Panc1 (cell line): ENCODE data around the gene SUMF1. TPM values are rescaled to one million over a fixed set of nuclear protein-coding genes. Genes with fewer than 3 reads are reported as not detected.

Experiments
- ATAC-seq: fragments of 200-7000 bp; cut with Tn5 transposase; 2 replicates; pipeline ENCODE4 v1.9.1; 2020; ENCODE audit warnings: mild to moderate bottlenecking, moderate library complexity
- BruUV-seq: library from RNA; stranded (reverse); fragments of 400-500 nt; replicated peaks from 2 replicates; lab custom pipeline; 2021; lab: Mats Ljungman, UMichigan
- CTCF ChIA-PET: fragments of 300-600 bp; sonication (Branson Sonifier 250); formaldehyde crosslinking; loops from one replicate; lab custom pipeline; 2022; ENCODE audit warnings: antibody characterized with exemption; lab: Charles Lee
- POLR2A ChIA-PET: fragments of 300-600 bp; sonication (Branson Sonifier 250); formaldehyde crosslinking; loops from one replicate; lab custom pipeline; 2022; ENCODE audit warnings: antibody characterized with exemption; lab: Charles Lee
- DNase-seq: peaks from one replicate; pipeline ENCODE4 v3.0.0-alpha.2; 2010; ENCODE audit warnings: low read depth, low spot score
- H3K27ac ChIP-seq: 2 replicates; pipeline ENCODE4 v1.5.1; 2011; ENCODE audit warnings: mild to moderate bottlenecking, low read length, inconsistent platforms
- H3K27me3 ChIP-seq: fragments of 200-500 bp; sonication (Bioruptor generic); 2 replicates; pipeline ENCODE4 v1.6.0; 2014; ENCODE audit warnings: low read length, inconsistent platforms; ENCODE audit not compliant: control insufficient read depth, insufficient read depth
- H3K36me3 ChIP-seq: fragments of 200-500 bp; sonication (Bioruptor generic); 2 replicates; pipeline ENCODE4 v1.5.1; 2014; ENCODE audit warnings: inconsistent platforms, mild to moderate bottlenecking, low read length, moderate library complexity; ENCODE audit not compliant: control insufficient read depth, insufficient read depth
- H3K4me1 ChIP-seq: 2 replicates; pipeline ENCODE4 v1.5.1; 2011; ENCODE audit warnings: inconsistent platforms, mild to moderate bottlenecking, low read length, moderate library complexity; ENCODE audit not compliant: control insufficient read depth, insufficient read depth
- H3K4me3 ChIP-seq, 2 experiments: 2 replicates each; pipeline ENCODE4 v1.5.1; 2011 to 2012; ENCODE audit warnings: low read depth in 2 of 2, low read length in 2 of 2, mild to moderate bottlenecking in 2 of 2, inconsistent platforms in 1 of 2, moderate library complexity in 1 of 2
- H3K9me3 ChIP-seq: fragments of 200-500 bp; sonication (Bioruptor generic); 2 replicates; pipeline ENCODE4 v1.5.1; 2014; ENCODE audit warnings: low read depth, mild to moderate bottlenecking, inconsistent platforms, low read length, moderate library complexity; ENCODE audit not compliant: control insufficient read depth, insufficient read depth
- POLR2AphosphoS5 ChIP-seq: IDR thresholded peaks from 2 replicates; pipeline ENCODE4 v1.6.1; 2012; ENCODE audit warnings: mild to moderate bottlenecking, low read depth, low read length, moderate library complexity
- REST ChIP-seq, 2 experiments: IDR thresholded peaks; 2 replicates each; pipeline ENCODE4 v1.6.1; 2011 to 2012; ENCODE audit warnings: low read depth in 2 of 2, control low read depth in 1 of 2, low read length in 1 of 2, mild to moderate bottlenecking in 1 of 2, moderate library complexity in 1 of 2; ENCODE audit not compliant: insufficient read depth in 1 of 2
- SIN3A ChIP-seq: IDR thresholded peaks from 2 replicates; pipeline ENCODE4 v1.6.1; 2012; ENCODE audit warnings: low read depth, mild to moderate bottlenecking, low read length, moderate library complexity, borderline replicate concordance; ENCODE audit not compliant: insufficient read depth
- TCF7L2 ChIP-seq: IDR thresholded peaks from 2 replicates; pipeline ENCODE4 v1.6.1; 2011; ENCODE audit warnings: mild to moderate bottlenecking, low read depth, low read length, inconsistent platforms
- in situ Hi-C: cut with HindIII; loops from 2 replicates; pipeline ENCODE4 v1.10.0; 2016; ENCODE audit warnings: low sequenced_read_pairs, low pct_unique_long_range_greater_than_20kb
- intact Hi-C: fragments of 100-400 bp; cut with micrococcal nuclease; formaldehyde crosslinking; loops from one replicate; pipeline ENCODE4 v1.10.0; 2022; ENCODE audit not compliant: unreplicated experiment
- total RNA-seq: library from RNA; stranded (reverse); gene quantifications from one replicate; pipeline ENCODE4 v1.2.1, GENCODE V29; 2021; ENCODE audit not compliant: unreplicated experiment
- TF ChIP-seq, protein P1 (sequence below): fragments of 450-650 bp; IDR thresholded peaks from 2 replicates; pipeline ENCODE4 v1.5.1; 2017; ENCODE audit warnings: mild to moderate bottlenecking

SUMF1 gene
- total RNA-seq, 1 experiment from 2014 or later: 15.5 TPM

- Histone ChIP-seq H3K4me1 (no peaks in the 10 kb centered on the region), H3K27me3 (no peaks in the 10 kb centered on the region), H3K36me3 (no peaks in the 10 kb centered on the region), H3K4me3 (no peak overlapping the region), H3K27ac (no peak overlapping the region), H3K9me3 (no peaks in the 10 kb centered on the region)
- in situ Hi-C loops (no loop called here), intact Hi-C loops (no loop called here)
- BruUV-seq: no TSS peak
- DNase-seq (no peak), ATAC-seq (no peak)
- TF ChIP-seq SIN3A (no peak), REST (IDR thresholded peaks at IDR 0.05; ENCODE audit: insufficient read depth in 1 of 2, low read depth in 2 of 2, low read length in 1 of 2) (no peak), POLR2AphosphoS5 (no peak), TCF7L2 (no peak)
- TF ChIP-seq, protein P1, sequence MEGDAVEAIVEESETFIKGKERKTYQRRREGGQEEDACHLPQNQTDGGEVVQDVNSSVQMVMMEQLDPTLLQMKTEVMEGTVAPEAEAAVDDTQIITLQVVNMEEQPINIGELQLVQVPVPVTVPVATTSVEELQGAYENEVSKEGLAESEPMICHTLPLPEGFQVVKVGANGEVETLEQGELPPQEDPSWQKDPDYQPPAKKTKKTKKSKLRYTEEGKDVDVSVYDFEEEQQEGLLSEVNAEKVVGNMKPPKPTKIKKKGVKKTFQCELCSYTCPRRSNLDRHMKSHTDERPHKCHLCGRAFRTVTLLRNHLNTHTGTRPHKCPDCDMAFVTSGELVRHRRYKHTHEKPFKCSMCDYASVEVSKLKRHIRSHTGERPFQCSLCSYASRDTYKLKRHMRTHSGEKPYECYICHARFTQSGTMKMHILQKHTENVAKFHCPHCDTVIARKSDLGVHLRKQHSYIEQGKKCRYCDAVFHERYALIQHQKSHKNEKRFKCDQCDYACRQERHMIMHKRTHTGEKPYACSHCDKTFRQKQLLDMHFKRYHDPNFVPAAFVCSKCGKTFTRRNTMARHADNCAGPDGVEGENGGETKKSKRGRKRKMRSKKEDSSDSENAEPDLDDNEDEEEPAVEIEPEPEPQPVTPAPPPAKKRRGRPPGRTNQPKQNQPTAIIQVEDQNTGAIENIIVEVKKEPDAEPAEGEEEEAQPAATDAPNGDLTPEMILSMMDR: no peak
- CTCF ChIA-PET: no interaction called here
- POLR2A ChIA-PET: no interaction called here
Measured at GRCh38 chr3:4340411-4341335, 126.4 kb downstream of the SUMF1 start.

DNA sequence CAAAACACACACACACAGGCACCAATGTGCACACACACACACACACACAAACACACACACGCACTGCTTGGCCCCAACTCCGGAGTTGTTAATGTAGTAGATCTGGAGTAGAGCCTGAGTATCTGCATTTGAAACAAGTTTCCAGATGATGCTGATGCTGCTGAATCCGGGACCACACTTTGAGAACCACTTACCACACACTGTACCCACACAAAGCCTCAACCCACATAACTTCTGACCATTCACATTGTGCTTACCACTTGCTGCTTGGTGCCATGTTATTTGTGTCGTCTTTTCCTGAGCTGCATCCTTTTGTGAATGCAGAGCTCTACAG is 127.0 kb downstream of the SUMF1 start:
- Histone ChIP-seq H3K27ac (no peak overlapping the region), H3K36me3 (no peaks in the 10 kb centered on the region), H3K9me3 (no peaks in the 10 kb centered on the region), H3K27me3 (no peaks in the 10 kb centered on the region), H3K4me1 (no peaks in the 10 kb centered on the region), H3K4me3 (no peak overlapping the region)
- intact Hi-C loops: no loop called here
- DNase-seq (no peak), ATAC-seq (no peak)
- CTCF ChIA-PET: no interaction called here
- TF ChIP-seq POLR2AphosphoS5 (no peak), REST (IDR thresholded peaks at IDR 0.05; ENCODE audit: insufficient read depth in 1 of 2, low read depth in 2 of 2, low read length in 1 of 2) (no peak), SIN3A (no peak), TCF7L2 (no peak)
- TF ChIP-seq, protein P1: no peak
- in situ Hi-C loops: no loop called here
- POLR2A ChIA-PET: no interaction called here
- no TSS peak for BruUV-seq
